ENCODE results near the gene KRT7.
A peak's percentile ranks its signal among the peaks of the same experiment; 100 is the strongest.
"Not testable (repeated sequence)": the region's sequence is repeated elsewhere in the genome, so short reads cannot be mapped to it uniquely, and the experiment has no call there.

Gene KRT7

DNA sequence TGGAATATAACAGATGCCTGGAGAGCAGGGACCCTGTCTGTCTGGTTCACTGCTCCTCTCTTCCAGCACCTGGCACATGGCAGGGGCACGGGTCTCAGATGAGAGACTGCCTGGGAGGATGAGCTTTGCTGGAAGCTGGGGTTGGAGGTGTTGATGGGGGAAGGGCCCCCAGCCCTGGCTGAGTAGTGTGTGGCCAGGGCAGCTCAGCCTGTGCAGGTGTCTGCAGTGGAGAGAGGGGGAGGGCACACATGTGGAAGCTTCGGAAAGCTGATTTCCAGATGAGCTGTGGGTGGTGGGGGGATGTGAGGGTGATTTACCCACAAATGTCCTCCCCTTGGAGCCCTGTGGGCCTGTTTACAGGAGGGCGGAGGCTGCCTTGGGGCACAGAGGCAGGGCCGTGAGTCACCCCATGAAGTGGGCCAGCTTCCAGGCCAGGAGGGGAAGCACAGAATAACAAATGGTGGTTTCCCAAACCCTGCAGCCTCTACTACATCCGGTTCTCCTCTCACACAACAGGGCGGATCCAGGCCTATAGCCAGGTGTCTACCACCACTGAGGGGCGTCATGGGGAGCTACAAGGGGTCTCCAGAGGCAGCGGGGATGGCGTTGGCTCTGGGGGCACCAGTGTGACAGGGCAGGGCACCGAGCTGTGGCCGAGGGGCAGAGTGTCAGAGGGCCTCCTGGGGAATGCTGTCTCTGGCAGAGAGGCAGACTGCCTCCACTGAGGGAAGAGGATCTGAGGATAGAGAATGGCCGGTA lies 11.0 kb downstream of the KRT7 start:
- DNase-seq (ENCODE audit: low read depth), result peak; percentile 35

DNA sequence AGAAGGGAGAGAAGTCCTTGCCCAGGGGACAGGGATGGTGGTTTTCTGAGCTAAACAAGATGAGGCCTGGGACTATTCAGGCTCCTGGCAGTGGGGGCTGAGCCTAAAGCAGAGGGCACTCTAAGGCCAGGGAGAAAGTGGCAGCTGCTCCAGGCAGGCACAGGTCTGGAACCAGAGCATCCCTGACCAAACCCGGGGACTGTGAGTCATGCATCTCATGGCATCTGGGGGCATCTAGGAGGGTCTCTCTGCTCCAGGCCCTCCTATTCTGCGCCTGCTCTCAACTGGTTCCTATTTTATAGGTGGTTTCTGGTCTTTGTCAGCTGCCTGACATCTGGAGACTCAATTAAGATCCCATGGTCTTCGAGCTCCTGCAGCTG lies 11.6 kb downstream of the KRT7 start:
- no peak for DNase-seq (ENCODE audit: low read depth)

DNA sequence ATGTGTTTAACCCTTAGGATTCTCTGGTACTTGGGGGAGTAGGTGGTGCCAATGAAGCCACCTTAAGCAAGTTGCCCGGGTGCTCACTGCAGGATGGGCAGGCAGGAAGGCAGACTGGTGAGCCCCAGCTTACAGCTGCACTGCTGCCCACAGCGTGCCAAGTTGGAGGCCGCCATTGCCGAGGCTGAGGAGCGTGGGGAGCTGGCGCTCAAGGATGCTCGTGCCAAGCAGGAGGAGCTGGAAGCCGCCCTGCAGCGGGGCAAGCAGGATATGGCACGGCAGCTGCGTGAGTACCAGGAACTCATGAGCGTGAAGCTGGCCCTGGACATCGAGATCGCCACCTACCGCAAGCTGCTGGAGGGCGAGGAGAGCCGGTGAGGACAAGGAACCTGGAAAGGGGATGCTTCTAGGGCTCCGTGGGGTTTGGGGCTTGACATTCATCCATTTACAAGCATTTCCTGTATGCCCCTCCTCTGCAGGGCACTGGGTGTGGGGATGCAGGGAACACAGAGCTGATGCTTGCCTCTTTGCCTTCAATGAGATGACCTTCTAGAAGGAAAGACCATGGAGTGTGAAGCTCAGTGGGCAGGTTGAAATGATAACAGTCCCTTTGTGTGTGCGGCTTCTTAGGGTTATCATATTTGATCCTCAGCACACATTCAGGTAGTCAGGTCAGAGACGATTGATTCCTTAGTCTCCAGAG lies 12.4 kb downstream of the KRT7 start:
- DNase-seq (ENCODE audit: low read depth), result no peak

DNA sequence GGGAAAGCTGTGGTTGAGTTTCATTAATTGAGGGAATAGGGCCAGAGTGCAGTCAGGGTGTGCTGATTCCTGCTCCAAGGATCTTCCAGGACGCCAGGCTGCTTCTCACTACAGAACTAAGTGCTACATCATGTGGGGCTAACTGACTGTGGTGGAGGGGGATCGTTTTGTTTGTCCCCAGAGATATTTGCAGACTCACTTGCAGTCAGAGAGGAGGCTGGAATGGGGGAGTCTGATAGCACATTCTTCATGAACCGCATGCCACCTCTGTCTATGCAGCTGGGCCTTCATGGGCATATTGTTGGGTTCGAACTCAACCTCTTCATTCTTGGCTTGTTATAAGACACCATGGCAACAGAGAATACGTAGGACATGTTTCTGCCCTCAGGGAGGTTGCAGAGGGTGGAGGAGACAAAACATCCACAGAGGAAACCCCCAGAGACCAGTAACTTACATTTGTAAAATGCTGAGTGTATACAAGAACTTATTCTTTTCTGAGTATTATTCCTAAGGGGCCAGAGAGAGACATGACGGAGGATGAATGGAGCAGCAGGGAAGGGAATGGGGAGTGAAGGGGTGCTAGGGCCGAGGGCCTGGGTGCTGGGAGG lies 13.0 kb downstream of the KRT7 start:
- no peak for DNase-seq (ENCODE audit: low read depth)

DNA sequence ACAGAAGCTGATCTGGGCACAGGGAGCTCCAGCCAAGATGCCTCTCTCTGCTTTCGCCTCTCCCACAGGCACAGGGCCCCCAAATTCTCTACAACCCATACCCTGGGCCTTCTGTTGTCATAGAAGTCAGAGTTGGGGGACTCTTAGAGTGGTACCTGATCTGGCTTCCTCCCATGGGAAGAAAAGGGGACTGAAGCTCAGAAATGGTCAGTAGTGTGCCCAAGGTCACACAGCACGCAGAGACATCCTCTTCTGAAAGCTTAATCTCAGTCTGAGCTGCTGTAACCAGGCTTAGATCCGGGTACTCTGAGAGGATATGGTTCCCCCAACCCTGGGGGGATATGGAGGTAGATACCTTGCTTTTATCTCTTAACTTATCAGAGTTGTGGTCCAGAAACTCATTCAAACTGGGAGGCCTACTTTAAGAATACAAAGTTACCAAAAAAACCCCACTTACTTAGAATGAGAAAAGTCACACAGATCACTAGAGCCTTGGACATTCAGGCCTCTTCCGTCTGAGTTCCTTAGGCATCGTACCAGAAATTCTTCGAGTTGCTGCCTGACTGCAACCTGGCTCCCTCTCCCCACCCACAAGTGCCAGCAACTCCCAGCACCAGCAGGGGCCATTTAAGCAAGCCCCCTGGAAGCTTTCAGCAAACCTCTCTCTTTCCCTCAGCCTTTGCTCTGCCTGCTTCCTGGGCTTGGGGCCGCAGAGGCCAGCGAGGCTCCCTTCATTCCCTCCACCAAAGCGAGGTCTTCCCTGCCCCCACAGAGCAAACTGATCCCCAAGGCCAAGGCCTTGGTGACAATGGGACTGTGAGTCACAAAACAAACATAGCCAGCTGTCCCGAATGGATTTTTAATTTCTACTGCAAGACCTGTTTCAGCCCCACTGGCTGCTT lies 13.9 kb downstream of the KRT7 start:
- no peak for DNase-seq (ENCODE audit: low read depth)

DNA sequence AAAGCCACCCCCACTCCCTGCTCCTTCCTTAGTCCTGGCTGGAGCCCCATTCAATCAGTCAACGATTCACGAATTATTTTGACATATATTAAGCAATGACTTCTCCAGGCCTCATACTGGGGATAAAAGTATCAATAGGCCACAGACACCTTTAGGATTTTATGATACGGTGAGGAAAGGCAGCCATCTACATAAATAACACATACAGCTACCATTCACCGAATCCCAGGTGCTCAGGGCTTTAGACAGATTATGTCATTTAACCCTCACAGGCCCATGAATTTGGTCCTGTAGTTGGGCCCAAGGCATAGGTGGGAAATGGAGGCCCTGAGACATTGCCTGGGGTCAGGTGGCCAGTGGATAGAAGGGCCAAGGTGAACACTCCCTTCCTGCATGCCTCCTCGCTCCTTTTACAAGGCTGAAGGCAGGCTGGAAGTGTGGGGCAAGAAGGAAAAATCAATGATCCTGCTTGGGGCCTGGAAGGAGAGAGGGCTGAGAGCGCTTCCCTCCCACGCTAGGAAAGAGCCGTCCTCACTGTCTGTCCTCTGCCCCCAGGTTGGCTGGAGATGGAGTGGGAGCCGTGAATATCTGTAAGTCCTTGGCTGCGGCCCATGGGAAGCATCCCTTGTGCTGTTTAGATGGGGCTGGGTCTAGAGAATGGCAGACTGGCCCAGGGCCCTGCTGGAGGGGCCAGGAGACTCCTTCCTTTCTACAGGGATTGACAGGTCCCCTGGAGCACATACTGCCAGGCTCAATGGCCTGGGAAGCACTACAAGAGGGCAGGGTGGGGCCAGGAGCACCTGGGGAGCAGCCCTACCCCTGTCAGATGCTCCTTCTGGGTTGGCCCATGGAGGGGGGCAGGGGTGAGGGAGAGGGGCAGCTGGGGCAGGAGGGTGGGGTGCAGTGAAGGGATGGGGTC lies 14.8 kb downstream of the KRT7 start:
- no peak for DNase-seq (ENCODE audit: low read depth)

DNA sequence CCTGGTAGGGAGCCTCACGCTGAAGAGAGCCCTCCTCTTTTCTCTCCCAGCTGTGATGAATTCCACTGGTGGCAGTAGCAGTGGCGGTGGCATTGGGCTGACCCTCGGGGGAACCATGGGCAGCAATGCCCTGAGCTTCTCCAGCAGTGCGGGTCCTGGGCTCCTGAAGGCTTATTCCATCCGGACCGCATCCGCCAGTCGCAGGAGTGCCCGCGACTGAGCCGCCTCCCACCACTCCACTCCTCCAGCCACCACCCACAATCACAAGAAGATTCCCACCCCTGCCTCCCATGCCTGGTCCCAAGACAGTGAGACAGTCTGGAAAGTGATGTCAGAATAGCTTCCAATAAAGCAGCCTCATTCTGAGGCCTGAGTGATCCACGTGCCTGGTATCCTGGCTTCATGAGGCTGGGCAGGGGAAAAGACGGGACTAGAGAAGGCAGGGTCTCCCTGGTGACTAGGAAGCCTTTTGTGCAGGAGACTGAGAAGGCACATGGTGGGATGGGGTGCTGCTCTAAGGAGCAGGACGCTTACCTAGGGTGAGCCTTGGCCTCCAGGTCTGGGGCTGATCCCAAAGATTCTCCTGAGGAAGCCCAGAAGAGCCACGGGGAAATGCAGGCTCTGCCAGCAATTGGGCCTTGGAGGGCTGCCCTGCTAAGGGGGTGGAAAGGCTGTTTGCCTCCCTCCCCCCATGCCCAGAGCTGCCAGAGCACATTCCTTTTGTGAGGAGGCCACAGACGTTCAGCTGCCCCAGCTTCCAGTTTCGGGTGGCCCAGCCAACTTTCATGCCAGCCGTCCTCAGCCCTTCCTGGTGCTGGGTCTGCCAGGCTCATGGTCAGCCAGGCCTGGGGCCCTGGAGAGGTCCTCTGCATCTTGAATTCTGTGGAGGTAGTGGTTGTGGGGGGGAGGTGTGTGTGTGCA lies 15.8 kb downstream of the KRT7 start:
- no peak for DNase-seq (ENCODE audit: low read depth)

DNA sequence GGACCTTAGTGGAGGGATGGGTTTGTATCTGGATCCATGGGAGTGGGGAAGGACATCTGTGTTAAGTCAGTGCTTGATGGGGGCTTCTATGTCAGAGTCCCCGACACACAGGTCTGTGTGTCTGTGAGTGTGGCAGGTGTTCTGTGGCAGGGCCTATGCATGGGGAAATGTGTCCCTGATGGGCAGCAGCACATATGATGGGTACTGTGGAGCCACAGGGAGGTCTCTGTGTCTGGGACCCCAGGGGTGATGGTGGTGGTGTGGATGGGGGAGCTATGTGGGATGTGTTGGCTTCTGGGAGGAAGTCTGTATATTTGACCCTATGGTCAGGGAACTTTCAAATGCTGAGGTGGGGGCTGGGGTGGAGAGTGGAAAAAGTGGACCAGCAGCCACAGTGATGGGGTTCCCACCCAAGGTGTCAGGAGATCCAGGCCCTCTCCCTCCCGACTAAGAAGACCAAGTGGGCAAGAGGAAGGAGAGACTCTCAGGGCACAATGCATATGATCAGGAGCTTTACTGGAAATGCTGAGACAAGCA lies 16.5 kb downstream of the KRT7 start:
- DNase-seq (ENCODE audit: low read depth), result no peak

DNA sequence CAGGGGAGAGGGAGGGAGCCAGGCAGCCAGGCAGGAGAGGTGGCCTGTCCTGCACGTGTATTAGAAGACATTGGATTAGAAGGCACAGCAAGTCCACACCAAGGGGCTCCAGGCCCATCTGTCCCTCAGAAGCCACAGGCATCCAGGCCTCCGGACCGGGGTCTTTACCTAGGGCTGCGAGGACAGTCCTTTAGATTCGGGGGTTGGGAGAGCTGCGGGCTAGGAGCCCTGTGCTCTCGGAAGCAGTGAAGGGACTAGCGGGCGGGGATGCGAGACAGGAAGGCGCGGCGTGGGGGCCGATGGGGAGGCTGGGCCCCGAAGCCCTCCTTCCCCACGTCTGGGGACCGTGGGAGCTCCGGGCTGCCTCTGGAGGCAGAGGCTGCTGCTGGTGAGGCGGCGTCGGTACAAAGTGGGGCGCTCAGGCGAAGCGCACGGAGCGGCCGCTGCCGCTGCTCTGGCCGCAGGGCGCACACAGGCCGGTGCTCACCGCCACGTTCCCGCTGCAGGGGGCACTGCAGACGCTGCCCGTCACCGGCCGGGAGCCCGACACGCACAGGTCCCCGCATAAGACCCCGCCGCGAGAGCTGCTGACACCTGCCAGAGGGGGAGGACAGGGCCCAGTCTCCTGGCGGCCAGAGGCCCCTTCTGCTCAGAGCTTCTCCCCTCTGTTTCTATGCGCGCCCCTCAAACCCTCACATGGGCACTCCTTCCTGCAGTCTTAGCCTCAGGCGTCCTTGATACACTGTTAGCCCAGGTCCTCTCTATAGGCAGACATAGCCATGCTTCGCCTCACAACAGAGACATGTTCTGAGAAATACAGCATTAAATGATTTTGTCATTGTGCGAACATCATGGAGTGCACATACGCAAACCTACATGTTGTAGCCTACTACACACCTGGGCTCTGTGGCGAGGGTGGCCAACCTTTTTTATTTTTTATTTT lies 17.3 kb downstream of the KRT7 start:
- no peak for DNase-seq (ENCODE audit: low read depth)

DNA sequence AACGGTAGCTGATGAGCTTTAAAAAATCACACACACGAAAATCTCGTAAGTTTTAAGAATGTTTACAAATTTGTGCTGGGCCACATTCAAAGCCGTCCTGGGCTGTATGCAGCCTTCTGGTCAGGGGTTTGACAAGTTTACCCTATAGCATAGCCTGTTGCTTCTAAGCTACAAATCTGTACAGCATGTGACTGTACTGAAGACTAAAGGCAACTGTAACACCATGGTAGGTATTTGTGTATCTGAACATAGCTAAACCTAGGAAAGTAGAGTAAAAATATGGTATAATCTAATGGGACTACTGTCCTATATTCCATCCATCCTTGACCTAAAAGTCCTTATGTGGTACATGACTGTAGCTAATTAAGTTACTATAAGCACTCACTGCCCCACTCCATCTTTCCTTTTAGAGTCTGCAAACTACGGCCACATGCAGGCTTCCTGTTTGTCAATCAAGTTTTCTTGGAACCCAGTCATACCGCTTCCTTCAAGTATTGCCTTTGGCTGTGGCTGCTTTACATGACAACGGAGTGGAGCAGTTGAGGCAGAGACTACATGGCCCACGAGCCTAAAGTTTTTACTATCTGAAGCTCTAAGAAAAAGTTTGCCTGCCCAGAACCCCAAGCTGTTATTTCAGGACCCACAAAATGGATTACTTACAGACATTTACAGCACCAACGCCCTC lies 18.5 kb downstream of the KRT7 start:
- DNase-seq (ENCODE audit: low read depth), result no peak

DNA sequence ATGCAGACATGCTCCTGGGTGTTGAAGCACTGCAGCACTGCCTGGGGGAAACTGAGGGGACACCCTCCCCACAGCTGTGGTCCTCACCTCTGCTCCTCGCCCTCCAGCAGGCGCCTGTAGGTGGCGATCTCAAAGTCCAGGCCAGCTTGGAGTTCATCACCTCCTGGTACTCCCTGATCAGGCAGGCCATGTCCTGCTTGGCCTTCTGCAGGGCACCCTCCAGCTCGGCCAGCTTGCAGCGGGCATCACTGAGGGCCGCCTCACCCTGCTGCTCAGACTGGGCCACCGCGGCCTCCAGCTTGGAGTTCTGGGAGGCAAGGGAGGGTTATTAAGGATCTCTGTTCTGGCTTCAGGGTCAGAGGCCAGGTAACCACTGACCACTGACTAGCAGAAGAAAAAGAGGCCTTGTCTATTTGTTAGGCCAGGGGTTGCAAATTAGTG lies 19.2 kb downstream of the KRT7 start:
- DNase-seq (ENCODE audit: low read depth), result not testable (repeated sequence)

DNA sequence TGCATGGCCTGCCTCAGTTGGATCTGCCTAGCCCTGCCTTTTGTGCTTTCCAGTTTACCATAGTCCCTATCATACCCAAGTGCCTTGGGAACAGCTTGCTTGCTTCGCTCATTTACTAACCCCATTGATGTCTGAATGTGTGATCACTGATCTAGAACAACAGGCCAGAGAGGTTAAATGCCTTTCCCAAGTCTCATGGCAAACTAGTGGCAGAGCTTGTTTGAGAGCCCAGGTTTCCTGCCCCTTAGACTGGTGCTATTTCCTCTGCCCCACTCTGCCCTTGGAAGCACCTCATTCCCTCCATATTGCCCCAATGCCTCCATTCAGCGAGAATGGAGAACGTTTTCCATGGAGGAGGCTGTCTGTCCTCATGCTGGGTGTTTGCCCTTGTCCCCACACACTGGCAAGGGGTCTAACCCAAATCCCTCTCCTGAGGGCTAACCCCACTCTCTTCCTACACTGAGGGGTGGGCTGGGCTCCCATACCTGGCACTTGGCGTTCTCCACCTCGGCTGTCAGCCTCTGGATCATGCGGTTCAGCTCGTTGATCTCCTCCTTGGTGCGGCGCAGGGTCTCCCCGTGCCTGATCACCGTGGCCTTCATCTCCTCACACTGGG lies 19.8 kb downstream of the KRT7 start:
- DNase-seq (ENCODE audit: low read depth), result no peak

DNA sequence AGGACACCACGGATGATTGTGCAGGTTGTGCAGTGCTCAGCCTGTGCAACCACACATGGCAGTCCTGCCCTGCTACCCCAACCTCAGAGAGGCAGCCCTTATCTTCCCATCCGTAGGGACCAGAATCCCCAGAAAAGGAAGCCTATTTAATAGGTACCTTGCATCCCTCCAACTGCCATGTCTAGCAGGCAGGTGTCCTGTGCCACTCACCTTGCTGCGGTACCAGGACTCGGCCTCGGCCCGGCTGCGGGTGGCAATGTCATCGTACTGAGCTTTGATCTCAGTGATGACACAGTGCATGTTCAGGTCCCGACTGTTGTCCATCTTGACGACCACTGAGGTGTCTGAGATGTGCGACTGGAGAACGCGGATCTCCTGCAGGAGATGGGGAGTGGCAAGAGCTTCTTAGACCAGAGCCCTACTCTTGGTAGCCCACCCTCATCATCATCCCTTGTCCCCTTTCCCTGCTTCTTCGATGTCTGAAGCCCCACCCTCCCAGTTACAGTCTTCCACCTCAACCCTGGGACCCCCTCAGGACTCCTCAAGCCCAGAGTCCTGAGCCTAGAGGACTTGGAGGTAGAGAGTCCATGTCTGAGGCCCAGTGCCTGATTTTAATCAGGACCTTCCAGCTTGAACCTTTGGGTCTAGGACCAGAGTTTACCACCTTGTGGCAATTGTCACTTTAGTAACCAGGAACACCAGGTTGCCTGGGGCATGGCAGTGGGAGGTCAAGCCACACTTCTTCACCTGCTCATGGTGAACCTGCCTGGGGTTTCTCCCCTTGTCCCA lies 20.5 kb downstream of the KRT7 start:
- DNase-seq (ENCODE audit: low read depth), result no peak

DNA sequence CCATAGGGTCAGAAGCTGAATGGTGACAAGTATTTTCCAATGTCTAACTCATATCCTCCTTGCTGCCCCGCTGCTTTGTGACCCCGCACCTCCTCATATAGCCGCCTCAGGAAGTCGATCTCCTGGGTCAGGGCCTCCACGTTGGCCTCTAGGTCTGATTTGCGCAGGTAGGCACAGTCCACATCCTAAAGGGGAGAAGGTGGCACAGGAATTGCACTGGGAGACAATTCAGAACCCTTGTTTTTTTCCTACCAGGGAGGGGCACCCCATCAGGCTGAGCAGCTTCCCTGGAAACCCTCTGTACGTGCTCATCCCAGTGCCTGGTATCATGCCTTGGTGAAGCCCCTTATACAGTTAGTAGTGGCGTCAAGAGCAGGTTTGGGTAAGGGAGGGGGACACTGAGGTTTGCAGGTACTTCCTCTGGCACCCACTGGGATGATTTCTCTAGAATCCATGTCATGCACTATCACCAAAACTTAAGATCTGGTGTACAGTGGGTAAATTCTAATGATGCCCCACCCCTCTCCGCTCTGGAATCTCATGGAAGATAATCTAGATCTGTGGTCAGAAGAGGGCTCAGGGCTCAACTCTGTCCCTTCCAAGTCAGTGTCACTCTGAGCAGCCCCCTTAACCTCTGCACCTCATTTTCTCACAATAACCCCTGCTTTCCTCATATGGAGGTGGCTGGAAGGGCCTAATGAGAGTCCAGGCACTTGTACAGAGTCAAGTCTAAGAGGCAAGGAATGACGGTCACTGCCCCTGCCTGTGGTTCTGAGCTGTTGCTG lies 21.3 kb downstream of the KRT7 start:
- no peak for DNase-seq (ENCODE audit: low read depth)

DNA sequence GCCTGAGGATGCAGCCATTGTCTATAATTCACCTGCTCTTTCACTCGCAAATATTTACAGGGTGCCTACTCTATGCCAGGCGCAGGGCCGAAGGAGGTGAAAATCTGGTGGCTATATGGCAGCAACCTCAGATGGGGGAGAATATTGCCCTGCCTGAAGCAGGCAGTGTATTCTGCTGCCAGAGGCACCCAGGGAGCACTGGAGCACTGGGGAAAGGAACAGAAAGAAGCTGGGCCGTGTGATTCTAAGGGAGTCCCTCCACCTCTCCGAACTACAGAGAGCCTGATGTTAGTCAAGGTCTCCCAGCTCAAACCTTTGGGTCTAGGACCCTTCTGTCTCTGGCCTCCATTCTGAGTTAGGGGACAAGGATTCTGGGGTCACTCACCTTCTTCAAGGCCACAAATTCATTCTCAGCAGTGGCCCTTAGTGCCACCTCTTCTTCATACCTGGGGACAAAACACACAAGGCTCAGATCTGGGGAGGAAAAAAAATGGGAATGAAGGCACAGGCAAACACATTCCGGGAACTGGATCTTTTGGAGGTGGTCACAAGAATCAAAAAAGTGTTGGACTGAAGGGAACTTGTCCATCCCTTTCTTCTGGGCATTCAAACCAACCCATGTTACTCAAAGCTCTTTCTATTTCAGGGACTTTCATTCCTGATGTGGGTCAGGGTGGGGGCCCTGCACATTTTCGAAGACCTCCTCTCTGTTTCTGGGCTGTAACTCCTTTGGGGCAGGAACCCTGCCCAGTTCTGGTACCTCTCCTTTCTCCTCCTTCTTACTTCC lies 22.1 kb downstream of the KRT7 start:
- no peak for DNase-seq (ENCODE audit: low read depth)
